Jurkat, Clone E6-1 (cell line): ENCODE results near the gene ABCG8.
"Not testable (repeated sequence)": the region's sequence is repeated elsewhere in the genome, so short reads cannot be mapped to it uniquely, and the experiment has no call there.

Experiments
- DNase-seq: peaks from one replicate; pipeline ENCODE4 v3.0.0-alpha.2; 2011; ENCODE audit warnings: low read depth, low spot score
- H3K4me3 ChIP-seq: 2 replicates; pipeline ENCODE4 v1.5.1; 2011; ENCODE audit warnings: mild to moderate bottlenecking, low read length, control low read depth, moderate library complexity

Gene ABCG8

DNA sequence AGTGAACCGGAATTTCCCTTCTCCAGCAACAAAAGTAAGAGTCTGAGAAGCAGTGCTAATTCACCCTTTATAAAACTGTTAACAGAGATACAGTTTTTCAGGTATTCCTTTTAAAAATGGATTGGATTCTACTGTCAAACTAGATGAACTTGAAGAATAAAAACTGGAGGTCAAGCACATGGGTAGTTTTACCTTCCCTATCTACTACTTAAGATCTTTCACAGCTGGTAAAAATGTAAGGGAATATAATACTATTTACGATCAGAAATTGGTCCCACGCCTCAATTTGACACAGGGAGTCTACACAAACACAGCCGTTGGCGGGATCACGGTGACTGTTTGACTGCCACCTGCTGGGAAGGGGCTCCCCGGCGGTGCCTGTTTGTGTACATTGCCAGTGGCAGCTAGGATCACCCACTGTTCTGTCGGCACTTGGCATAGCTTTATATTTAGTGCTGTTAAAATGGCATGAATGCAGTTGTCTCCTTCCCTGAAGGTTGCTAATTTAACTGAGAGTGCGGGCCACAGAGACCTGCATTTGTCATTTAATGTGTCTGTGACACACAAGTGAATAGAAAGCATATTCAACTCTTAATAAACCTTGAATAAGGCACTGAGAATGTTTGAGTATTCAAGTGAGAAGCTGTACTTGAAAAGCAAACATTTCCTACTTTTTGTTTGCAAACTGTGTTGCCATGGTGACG, 59.5 kb downstream of the ABCG8 start:
- H3K4me3 ChIP-seq = no peak overlapping the region
- DNase-seq = no peak

DNA sequence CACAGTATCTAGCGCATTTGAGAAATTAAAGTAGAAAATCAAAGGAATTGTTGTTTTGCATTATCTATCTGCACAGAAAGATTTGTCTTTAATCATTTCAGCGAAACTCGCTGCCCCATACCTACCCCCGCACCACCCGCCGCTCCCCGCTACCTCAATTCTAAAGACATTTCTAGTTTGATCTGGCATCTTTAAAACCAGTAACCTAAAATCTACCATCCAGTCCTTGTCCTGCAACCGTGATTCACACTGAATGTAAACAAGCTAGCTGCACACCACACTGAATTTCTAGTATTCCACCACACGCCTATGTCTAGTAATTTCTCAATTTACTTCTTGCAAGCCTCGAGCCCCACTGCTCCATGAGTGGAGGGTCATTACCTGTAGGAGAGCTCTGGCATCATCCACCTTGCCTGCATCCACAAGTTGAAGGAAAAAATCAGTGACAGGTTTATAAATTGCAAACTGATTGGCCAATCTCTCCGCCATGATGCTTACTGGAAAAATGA, 60.1 kb downstream of the ABCG8 start:
- H3K4me3 ChIP-seq = no peak overlapping the region
- DNase-seq = no peak

DNA sequence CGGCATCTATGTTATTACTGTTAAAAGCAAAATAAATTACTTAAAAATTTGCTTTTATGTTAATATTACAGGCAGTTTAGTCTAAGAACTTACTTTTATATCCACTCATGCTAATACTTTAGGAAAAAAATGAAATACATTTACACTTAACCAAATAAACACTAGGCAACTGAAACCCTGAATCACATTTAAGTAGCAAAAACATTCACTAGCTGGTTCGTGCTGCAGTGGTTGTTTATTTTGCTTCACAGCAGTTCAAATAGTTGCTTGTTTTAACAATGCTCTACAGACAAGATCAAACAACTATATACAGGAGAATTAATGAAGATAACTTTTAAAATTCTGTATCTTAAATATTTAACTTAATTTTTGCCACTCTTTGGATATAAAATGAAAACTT, 60.8 kb downstream of the ABCG8 start:
- H3K4me3 ChIP-seq = no peak overlapping the region
- DNase-seq = no peak

DNA sequence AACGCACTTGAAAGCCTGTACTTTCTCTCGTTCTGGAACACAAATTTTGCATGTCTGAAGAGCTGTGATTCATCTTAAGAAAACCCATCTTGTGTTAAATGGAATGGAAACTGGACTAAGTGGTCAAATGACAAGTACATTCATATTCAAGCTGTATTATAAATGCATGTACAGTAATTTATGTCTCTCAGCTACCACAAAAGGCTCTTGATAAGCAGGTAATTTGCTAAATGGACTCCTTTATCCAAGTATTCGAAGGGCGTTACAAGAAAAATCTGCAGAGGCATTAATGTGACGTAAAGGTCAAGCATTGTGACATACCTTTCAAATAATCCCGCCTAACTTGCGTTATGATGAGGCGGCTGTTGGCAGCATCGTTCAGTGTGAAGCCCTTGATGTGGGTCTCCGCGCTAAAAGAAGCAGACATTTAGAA, 66.6 kb downstream of the ABCG8 start:
- H3K4me3 ChIP-seq = no peak overlapping the region
- no peak for DNase-seq

DNA sequence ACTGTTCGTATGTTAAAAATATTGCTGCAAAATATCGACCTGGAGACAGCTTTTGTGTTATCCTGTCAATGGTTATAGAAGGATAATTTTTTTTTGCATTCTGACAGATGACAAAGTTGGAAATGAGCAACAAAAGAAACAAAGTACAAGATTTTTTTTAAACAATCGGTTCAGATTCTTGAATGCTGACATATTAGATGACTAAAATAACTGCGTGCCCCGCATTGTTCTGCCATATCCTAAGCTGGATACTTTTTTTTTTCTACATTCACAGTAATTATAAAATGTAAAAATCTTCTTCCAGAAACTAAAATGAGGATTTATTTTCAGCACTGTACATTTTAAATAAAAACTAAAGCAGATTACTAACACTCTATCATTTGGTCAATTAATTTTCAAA, 67.1 kb downstream of the ABCG8 start:
- no peak overlapping the region for H3K4me3 ChIP-seq
- no peak for DNase-seq

DNA sequence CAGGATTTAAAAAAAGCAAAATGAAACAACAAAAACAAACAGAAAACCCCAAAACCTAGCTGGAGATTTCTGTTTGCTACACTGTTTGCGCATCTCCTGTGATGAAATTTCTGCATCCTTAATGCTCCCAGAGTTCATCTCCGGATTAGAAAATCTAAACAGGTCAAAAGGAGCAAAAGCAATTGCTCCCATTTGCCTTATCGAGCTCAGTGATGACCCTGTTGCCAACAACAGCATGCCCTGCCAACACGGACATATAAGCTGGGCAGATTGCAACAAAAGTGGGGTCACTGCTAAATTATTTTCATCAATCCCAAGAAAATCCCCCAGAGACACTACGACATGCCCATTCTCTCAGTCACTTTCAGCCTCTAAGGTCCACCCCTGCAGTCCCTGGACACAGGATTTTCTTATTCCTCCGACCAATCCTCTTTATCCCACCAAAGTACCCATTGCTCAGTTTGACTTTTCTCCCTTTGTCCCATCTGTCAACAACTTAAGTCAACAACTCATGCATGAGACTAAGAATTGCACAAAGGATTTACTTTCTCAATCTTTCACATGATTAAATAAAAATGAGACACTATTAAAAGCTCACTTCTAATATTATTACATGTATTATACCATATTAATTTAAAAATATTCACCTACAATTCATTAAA, 67.8 kb downstream of the ABCG8 start:
- DNase-seq = no peak
- no peak overlapping the region for H3K4me3 ChIP-seq

DNA sequence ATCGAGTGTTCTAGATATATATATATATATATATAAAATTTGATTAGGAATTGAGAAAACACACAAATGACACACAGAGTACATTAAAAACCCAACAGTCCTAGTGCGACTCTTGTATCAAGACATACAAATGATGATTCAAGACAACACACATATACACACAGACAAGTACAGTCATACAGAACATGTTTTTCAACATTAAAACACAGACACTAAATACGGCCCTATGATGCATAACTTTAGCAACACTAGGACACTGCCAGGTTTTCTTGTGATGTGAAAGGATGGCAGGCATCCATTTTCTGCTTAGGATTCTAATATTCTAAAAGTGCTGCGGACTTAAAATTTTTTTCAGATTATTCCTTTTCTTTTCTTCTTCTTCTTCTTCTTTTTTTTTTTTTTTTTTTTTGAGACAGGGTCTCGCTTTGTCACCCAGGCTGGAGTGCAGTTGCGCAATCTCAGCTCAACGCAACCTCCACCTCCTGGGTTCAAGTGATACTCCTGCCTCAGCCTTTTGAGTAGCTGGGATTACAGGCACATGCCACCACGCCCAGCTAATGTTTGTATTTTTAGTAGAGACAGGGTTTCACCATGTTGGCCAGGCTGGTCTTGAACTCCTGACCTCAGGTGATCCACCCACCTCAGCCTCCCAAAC, 72.5 kb downstream of the ABCG8 start:
- not testable (repeated sequence) for H3K4me3 ChIP-seq, DNase-seq

DNA sequence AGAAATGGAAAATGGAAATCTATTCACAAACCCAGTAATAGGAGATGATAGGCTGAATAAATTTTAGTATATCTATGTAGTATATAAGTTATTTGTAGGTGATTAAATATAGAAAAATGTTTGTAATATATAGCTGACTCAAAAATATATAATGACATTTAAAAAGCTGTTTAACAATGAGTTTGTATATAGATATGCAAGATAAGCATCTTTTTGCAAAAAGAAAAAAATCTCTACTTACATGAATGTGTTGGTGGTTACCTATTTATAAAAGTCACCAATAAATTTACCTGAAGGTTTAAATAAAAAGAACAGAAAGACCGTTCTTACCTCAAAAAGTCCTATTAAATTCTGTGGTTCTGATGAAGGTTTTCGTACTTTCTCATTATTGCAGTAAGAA, 85.7 kb downstream of the ABCG8 start:
- H3K4me3 ChIP-seq = no peak overlapping the region
- no peak for DNase-seq

DNA sequence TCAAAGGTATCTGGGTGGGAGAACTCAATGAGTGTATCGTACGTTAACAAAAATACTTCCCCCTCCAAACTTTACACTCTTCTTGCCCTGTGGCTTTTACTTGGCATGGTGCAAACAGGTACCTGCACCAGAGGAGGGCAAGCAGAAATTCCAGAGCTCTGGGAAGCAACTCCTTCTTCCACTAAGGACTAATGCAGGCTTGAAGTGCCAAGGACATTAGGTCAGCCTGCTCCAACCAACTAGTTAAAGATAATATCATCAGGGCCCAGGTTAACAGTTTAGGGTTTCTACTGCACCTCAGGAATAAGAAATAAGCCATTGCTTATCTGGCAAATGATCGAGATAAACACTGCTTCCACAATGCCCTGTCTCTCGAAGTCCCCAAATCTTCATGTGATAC, 86.7 kb downstream of the ABCG8 start:
- H3K4me3 ChIP-seq = no peak overlapping the region
- DNase-seq = no peak

DNA sequence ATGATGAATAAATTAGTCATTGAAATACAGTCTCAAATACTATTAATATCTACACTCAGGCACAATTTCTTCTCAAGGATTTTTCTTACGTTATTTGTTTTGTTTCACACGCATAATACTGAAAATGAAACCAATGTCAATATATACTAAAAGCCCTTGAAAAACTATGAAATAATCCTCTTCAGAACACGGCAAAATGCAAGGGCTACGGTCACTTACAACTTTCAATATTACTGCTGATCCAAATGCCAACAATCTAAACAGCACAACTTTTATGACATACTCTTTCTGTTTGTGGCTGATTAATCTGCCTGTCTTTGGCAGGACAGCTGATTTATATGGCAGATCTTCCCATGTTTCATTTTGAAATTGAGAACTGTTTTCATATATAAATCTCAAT, 88.7 kb downstream of the ABCG8 start:
- no peak overlapping the region for H3K4me3 ChIP-seq
- no peak for DNase-seq

DNA sequence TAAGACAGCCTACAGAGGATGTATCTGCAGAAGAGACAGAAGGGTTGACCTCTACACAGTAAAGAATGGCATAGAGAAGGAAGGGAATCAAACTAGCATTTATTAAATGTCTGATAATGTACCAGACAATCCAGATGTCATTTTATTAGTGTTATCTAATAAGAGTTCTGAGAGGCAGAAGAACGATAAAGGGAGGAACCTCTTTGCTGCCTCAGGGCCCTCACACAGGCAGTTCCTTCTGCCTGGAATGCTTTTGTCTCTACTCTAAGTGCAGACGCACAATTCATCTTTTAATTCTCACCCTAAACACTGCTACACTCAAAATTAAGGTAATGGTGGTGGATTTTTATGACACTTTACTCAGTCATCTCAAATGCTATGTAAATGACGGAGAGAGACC, 92.5 kb downstream of the ABCG8 start:
- no peak for DNase-seq
- no peak overlapping the region for H3K4me3 ChIP-seq
